PC-3 (cell line): ENCODE measurements around the gene TTC33.

Experiments
- CTCF ChIP-seq: fragments of 300-600 bp; sonication (generic); conservative IDR thresholded peaks from 2 replicates; pipeline ENCODE4 v1.5.1; 2017; ENCODE audit warnings: antibody characterized with exemption, low read depth, mild to moderate bottlenecking, low read length
- EZH2 ChIP-seq: fragments of 300-600 bp; sonication (generic); IDR thresholded peaks from one replicate; pipeline ENCODE4 v1.6.1; 2017; ENCODE audit warnings: antibody characterized with exemption, mild to moderate bottlenecking, low read length; ENCODE audit not compliant: unreplicated experiment
- EZH2phosphoT487 ChIP-seq: fragments of 300-600 bp; sonication (generic); IDR thresholded peaks from 2 replicates; pipeline ENCODE4 v1.6.1; 2018; ENCODE audit warnings: mild to moderate bottlenecking, antibody characterized with exemption, low read length, borderline replicate concordance

DNA sequence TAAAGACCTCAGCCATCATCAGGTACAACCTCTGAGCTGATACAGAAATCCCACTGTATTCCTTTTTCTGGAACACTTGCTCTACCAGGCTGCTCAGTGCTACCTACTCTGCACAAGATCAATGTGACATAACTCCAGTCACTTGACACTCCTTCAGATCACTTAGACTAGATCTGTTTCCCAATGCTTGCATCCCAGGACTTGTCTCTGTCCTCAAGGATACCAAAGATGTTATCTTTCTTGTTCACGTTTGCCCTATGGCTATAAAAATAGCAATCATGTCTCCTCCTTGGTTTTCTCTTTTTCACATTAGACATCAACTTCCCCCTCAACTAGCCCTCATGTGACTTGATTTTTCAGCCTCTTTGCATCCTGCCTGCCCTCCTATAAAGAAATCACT lies 264.1 kb downstream of the TTC33 start:
- TF ChIP-seq EZH2 = no peak
- TF ChIP-seq CTCF = no peak
- no peak for TF ChIP-seq EZH2phosphoT487
